Activated B cell treated with CpG ODN at 0.5 μM for 24 hours (primary cell): ENCODE data around the gene CTNNBL1. TPM values are rescaled to one million over a fixed set of nuclear protein-coding genes. Genes with fewer than 3 reads are reported as not detected.
"Not testable (repeated sequence)": the region's sequence is repeated elsewhere in the genome, so short reads cannot be mapped to it uniquely, and the experiment has no call there.

Source experiments
- ATAC-seq: fragments of 200-7000 bp; cut with Tn5 transposase; one replicate; pipeline ENCODE4 v1.10.0; 2021; ENCODE audit warnings: low read depth, mild to moderate bottlenecking, moderate library complexity
- CTCF ChIA-PET: fragments of 350-600 bp; sonication (Branson Sonifier 250); formaldehyde crosslinking; loops from one replicate; lab custom pipeline; 2021; ENCODE audit warnings: antibody characterized with exemption; lab: Charles Lee
- POLR2A ChIA-PET: fragments of 350-600 bp; sonication (Branson Sonifier 250); formaldehyde crosslinking; loops from one replicate; lab custom pipeline; 2021; ENCODE audit warnings: antibody characterized with exemption; lab: Charles Lee
- DNase-seq: peaks from one replicate; pipeline ENCODE4 v3.0.0; 2022
- H3K27ac Mint-ChIP-seq: one replicate; pipeline ENCODE4 v1.8.0; 2020; ENCODE audit warnings: mixed read lengths
- H3K27me3 Mint-ChIP-seq: one replicate; pipeline ENCODE4 v1.8.0; 2021; ENCODE audit warnings: mixed read lengths
- H3K36me3 Mint-ChIP-seq: one replicate; pipeline ENCODE4 v1.8.0; 2021; ENCODE audit warnings: low read depth, mixed read lengths
- H3K4me1 Mint-ChIP-seq: one replicate; pipeline ENCODE4 v1.8.0; 2021; ENCODE audit warnings: mixed read lengths
- H3K4me3 Mint-ChIP-seq: one replicate; pipeline ENCODE4 v1.8.0; 2020; ENCODE audit warnings: mild to moderate bottlenecking, mixed read lengths
- H3K9me3 Mint-ChIP-seq: one replicate; pipeline ENCODE4 v1.8.0; 2020; ENCODE audit warnings: mixed read lengths
- intact Hi-C: fragments of 100-400 bp; cut with micrococcal nuclease; formaldehyde crosslinking; loops from one replicate; pipeline ENCODE4 v1.15.1; 2024
- total RNA-seq: library from RNA; stranded (reverse); gene quantifications from 2 replicates; pipeline ENCODE4 v1.2.3, GENCODE V29; 2022
- TF ChIP-seq, protein P1 (sequence below): fragments of 200-600 bp; IDR thresholded peaks from one replicate; pipeline ENCODE4 v1.8.0; 2022; ENCODE audit warnings: antibody characterized with exemption, mild to moderate bottlenecking

Gene CTNNBL1
- total RNA-seq, 1 donor from 2014 or later = 102 TPM

DNA sequence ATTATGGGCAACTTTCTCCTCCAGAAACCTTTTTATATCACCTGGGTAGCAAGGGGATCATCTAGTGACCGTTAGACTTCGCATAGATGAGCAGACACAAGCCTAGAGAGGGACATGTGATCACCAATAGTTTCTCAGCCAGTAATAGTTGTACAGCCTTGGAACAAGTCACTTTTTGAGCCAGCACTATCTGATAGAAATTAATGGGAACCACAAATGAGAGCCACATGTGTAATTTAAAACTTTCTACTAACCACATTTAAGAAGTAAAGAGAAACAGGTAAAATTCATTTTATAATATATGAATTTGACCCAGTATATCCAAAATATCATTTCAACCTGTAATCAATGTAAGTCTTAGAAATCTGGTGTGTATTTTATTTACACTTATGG is 592 bp upstream of the CTNNBL1 start:
- Mint-ChIP-seq H3K4me1 (peaks cover 37% of the 10 kb centered on the region), H3K27me3 (peaks cover 17% of the 10 kb centered on the region), H3K9me3 (no peaks in the 10 kb centered on the region), H3K4me3 (peak overlapping the region; percentile 99), H3K27ac (peak overlapping the region; percentile 95), H3K36me3 (peaks cover 10% of the 10 kb centered on the region)
- DNase-seq = no peak
- ATAC-seq = no peak
- ChIA-PET CTCF (no interaction called here), POLR2A (interaction anchor here (0.7 kb wide), 1 partner anchor 57 kb away, joined by 3 read pairs; no protein-coding TSS in a partner anchor)
- intact Hi-C loops = loop anchor here (1.0 kb wide), 3 partner anchors 111 to 340 kb away; partner anchors contain the start of genes BLCAP, RPRD1B and TTI1
- TF ChIP-seq, protein P1, sequence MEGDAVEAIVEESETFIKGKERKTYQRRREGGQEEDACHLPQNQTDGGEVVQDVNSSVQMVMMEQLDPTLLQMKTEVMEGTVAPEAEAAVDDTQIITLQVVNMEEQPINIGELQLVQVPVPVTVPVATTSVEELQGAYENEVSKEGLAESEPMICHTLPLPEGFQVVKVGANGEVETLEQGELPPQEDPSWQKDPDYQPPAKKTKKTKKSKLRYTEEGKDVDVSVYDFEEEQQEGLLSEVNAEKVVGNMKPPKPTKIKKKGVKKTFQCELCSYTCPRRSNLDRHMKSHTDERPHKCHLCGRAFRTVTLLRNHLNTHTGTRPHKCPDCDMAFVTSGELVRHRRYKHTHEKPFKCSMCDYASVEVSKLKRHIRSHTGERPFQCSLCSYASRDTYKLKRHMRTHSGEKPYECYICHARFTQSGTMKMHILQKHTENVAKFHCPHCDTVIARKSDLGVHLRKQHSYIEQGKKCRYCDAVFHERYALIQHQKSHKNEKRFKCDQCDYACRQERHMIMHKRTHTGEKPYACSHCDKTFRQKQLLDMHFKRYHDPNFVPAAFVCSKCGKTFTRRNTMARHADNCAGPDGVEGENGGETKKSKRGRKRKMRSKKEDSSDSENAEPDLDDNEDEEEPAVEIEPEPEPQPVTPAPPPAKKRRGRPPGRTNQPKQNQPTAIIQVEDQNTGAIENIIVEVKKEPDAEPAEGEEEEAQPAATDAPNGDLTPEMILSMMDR = no peak

DNA sequence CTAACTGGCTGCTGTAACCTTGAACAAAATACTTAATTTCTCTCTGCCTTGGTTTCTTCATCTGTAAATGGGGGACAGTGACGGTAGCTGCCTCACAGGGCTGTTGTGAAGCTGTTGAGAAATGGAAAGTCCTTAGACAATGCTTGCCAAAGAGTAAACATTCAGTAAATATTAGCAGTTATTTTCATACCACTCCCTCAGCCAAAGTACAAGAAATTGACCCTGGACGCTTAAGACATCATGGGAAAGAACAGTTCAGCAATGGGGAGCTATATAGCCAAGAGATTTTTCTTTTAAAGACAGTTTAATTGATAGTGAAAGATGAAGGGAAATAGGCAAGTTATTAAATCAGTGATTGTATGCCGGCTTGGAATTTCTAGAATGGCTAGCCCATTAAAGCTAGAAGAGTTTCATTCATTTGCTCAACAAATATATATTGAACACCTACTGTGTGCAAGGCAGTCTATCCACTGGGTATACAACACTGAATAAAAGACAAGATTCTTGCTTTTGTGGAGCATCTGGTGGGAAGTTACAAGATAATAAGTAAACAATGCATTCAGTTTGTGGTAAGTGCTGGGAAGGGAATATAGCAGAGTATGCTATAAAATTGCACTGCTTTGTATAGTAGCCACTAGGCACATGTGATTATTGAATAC is 2.0 kb downstream of the CTNNBL1 start:
- ChIA-PET CTCF (no interaction called here), POLR2A (interaction anchor here (2.6 kb wide), 1 partner anchor 108 kb away, joined by 12 read pairs; no protein-coding TSS in a partner anchor)
- peaks cover 16% of the 10 kb centered on the region for H3K36me3 Mint-ChIP-seq
- intact Hi-C loops = no loop called here
- H3K27ac Mint-ChIP-seq = no peak overlapping the region
- H3K27me3 Mint-ChIP-seq = peaks cover 7% of the 10 kb centered on the region
- TF ChIP-seq, protein P1 = no peak
- ATAC-seq = no peak
- no peak for DNase-seq
- no peaks in the 10 kb centered on the region for H3K9me3 Mint-ChIP-seq
- peaks cover 54% of the 10 kb centered on the region for H3K4me1 Mint-ChIP-seq
- peak overlapping the region; percentile 28 for H3K4me3 Mint-ChIP-seq

DNA sequence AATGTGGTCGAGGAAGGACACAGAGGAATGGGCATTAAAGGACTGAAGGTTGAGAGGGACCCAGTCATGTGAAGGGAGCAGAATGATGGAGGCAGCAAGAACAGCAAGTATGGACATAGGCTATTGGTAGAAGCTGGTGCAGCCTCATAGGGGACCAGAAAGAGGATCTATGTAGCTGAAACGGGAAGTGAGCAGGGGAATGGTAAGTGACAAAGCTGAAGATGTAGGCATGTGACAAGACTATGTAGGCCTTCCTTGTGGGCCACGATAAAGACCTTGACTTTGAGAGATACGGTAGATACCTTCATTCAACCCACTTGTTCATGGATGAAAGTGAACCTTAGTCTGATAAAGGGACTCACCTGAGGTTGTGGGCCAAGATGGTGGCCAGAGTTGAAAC is 3.5 kb downstream of the CTNNBL1 start:
- intact Hi-C loops = no loop called here
- ChIA-PET POLR2A (interaction anchor here (1.0 to 1.2 kb wide), 2 partner anchors 107 to 109 kb away, joined by 6 to 7 read pairs; no protein-coding TSS in a partner anchor), CTCF (no interaction called here)
- ATAC-seq (peak; percentile 66), DNase-seq (no peak)
- H3K36me3 Mint-ChIP-seq = peaks cover 16% of the 10 kb centered on the region
- no peaks in the 10 kb centered on the region for H3K9me3 Mint-ChIP-seq
- H3K27ac Mint-ChIP-seq = peak overlapping the region; percentile 86
- H3K27me3 Mint-ChIP-seq = peaks cover 4% of the 10 kb centered on the region
- H3K4me3 Mint-ChIP-seq = no peak overlapping the region
- H3K4me1 Mint-ChIP-seq = peaks cover 54% of the 10 kb centered on the region
- TF ChIP-seq, protein P1 = no peak

DNA sequence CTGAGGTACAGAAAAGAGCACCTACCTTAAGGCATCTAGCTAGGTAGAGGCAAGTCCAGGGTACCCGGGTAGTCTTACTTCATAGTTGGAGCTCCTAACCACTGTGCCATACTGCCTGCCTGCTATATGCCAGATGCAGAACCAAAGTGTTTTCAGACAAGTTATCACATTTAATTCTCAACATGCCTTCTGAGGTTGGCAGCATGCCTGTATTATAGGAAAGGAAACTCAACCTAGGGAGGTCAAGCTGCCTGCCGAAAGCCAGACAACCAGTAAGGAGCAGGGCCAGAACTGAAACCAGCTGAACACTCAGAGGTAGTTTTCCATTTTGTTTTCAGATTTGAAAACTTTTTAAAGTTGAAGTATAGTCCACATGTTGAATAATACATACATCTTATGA is 5.4 kb downstream of the CTNNBL1 start:
- intact Hi-C loops = no loop called here
- Mint-ChIP-seq H3K4me1 (peaks cover 46% of the 10 kb centered on the region), H3K27ac (no peak overlapping the region), H3K36me3 (peaks cover 12% of the 10 kb centered on the region), H3K4me3 (no peak overlapping the region), H3K9me3 (no peaks in the 10 kb centered on the region), H3K27me3 (no peaks in the 10 kb centered on the region)
- ChIA-PET POLR2A (interaction anchor here (0.6 kb wide), 1 partner anchor 290 kb away, joined by 3 read pairs; no protein-coding TSS in a partner anchor), CTCF (no interaction called here)
- TF ChIP-seq, protein P1 = no peak
- DNase-seq (no peak), ATAC-seq (no peak)

DNA sequence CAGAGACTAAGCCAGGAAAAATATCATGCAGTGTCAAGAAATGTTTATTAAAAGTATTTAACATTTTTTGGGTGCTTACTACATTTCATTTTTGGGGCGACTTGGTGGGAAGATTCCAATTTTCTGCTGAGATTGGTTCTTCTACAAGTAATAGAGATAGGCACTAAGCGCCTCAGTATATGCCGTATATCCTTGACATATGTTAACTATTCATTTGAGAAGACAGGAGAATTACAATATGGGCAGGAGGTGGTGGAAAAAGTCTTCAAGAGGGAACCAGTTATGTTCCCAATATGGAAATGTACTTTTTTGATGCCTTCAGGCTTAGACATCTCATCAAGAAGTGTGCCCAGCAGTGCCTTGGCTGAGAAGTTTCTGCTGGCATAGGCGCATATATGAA is 6.5 kb downstream of the CTNNBL1 start:
- DNase-seq = no peak
- ATAC-seq = no peak
- Mint-ChIP-seq H3K4me1 (peaks cover 43% of the 10 kb centered on the region), H3K27ac (no peak overlapping the region), H3K36me3 (peaks cover 11% of the 10 kb centered on the region), H3K9me3 (no peaks in the 10 kb centered on the region), H3K27me3 (no peaks in the 10 kb centered on the region), H3K4me3 (no peak overlapping the region)
- intact Hi-C loops = no loop called here
- ChIA-PET POLR2A (interaction anchor here (0.5 kb wide), 1 partner anchor 512 kb away, joined by 3 read pairs; no protein-coding TSS in a partner anchor), CTCF (no interaction called here)
- TF ChIP-seq, protein P1 = no peak

DNA sequence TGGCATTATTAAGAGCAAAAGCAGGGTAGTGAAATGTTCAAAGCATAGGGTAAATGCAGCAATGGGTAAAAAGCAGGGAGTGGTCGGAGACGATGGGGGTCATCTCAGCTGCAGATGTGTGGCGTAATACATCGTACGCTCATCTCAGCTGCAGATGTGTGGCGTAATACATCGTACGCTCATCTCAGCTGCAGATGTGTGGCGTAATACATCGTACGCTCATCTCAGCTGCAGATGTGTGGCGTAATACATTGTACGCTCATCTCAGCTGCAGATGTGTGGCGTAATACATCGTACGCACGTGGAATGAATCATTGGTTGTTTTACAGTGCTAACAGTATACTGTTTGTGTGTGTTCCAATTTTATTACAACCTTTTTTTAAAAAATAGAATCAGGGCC is 7.8 kb downstream of the CTNNBL1 start:
- H3K27ac Mint-ChIP-seq, H3K27me3 Mint-ChIP-seq, DNase-seq, ATAC-seq, intact Hi-C loops, H3K4me3 Mint-ChIP-seq, CTCF ChIA-PET, POLR2A ChIA-PET, H3K9me3 Mint-ChIP-seq: not testable (repeated sequence)
- peaks cover 14% of the 10 kb centered on the region for H3K36me3 Mint-ChIP-seq
- peaks cover 35% of the 10 kb centered on the region for H3K4me1 Mint-ChIP-seq
